HG03097 (cell line): ENCODE data around the gene NELFA.
"Not testable (repeated sequence)": the region's sequence is repeated elsewhere in the genome, so short reads cannot be mapped to it uniquely, and the experiment has no call there.

Experiments
- ATAC-seq: cut with Tn5 transposase; IDR thresholded peaks from one replicate; pipeline ENCODE4 v1.9.1; 2021; ENCODE audit not compliant: unreplicated experiment, low FRiP score

The NELFA gene

GRCh38 chr4:1996866-1997611 is 11.7 kb downstream of the NELFA start:
- ATAC-seq = no peak

- ATAC-seq = no peak
These were observed 13.8 kb downstream of the NELFA start for GRCh38 chr4:1994938-1995337.

GRCh38 chr4:1993718-1994516 is 14.9 kb downstream of the NELFA start:
- ATAC-seq = not testable (repeated sequence)

- no peak for ATAC-seq
These were observed 15.6 kb downstream of the NELFA start for GRCh38 chr4:1993169-1993516.

- no peak for ATAC-seq
These were observed 16.2 kb downstream of the NELFA start for GRCh38 chr4:1992468-1993168.

- ATAC-seq = no peak
These were observed 17.0 kb downstream of the NELFA start for GRCh38 chr4:1991596-1992434.

GRCh38 chr4:1991087-1991486 is 17.7 kb downstream of the NELFA start:
- ATAC-seq = no peak

GRCh38 chr4:1990676-1991075 is 18.1 kb downstream of the NELFA start:
- ATAC-seq = no peak

GRCh38 chr4:1990348-1990645 is 18.5 kb downstream of the NELFA start:
- no peak for ATAC-seq

GRCh38 chr4:1989533-1990347 is 19.0 kb downstream of the NELFA start:
- ATAC-seq = no peak

- ATAC-seq = no peak
These were observed 20.4 kb downstream of the NELFA start for GRCh38 chr4:1988327-1988724.

GRCh38 chr4:1987721-1988326 is 20.9 kb downstream of the NELFA start:
- ATAC-seq = no peak

GRCh38 chr4:1987296-1987695 is 21.5 kb downstream of the NELFA start:
- no peak for ATAC-seq

- no peak for ATAC-seq
These were observed 22.1 kb downstream of the NELFA start for GRCh38 chr4:1986578-1987210.

- ATAC-seq = no peak
These were observed 22.8 kb downstream of the NELFA start for GRCh38 chr4:1985780-1986577.

GRCh38 chr4:1985294-1985693 is 23.5 kb downstream of the NELFA start:
- ATAC-seq = no peak

- no peak for ATAC-seq
These were observed 24.2 kb downstream of the NELFA start for GRCh38 chr4:1984406-1985191.
